DMS153 (cell line): ENCODE results near the gene NFS1.

Source experiments
- DNase-seq: peaks from one replicate; lab custom pipeline; 2025; lab: John Stamatoyannopoulos, UW

The NFS1 gene

GRCh38 chr20:35673884-35674283 is 25.3 kb downstream of the NFS1 start:
- DNase-seq = no peak

- no peak for DNase-seq
Observed at GRCh38 chr20:35669681-35670080, 29.5 kb downstream of the NFS1 start.

GRCh38 chr20:35669221-35669620 is 29.9 kb downstream of the NFS1 start:
- DNase-seq = no peak

DNA sequence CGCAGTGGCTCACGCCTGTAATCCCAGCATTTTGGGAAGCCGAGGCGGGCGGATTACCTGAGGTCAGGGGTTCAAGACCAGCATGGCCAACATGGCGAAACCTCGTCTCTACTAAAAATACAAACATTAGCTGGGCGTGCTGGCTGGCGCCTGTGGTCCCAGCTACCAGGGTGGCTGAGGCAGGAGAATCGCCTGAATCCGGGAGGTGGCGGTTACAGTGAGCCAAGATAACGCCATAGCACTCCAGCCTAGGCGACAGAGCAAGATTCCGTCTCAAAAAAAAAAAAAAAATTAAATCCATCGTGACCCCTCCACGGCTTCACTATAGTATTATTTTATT is 33.2 kb downstream of the NFS1 start:
- no peak for DNase-seq

DNA sequence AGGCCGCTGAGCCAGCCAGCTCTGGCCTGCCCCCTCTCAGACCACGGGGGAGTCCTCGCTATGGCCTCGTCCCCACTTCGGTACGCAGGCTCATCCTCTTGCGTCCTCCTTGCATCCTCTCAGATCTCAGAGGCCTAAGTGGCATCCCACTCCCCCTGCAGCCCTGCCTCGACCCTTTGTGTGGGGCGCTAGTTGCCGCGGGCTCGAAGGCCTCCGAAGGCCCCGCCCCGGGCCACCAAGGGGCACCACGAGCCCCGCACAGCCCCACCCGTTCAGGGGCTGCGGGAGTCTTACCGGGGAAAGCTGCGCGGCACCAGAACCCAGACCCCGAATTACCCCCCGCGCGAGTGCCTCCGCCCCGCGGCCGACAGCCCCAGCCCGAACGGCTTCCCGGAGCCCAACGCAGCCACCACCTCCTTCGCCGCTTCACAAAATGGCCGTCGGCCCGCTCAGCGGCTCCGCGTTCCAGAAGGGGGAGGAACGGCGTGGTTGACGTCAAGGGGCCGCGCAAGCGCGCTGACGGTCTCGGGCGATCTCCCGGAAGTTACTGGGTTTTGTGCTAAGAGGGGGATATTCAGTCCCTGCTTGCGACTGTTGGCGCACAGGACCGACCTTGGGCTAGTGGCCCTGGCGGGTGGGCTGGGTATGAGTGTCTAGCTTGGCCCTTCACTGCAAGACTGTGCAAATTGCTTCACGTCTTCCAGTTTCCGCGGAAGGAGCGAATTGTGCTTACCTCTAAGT is 34.5 kb downstream of the NFS1 start, which contains the start of the genes CPNE1 and RBM12:
Gene CPNE1, minus strand, starts transcription at position 435 of the 741 bp plus-strand sequence. CDS start 31,977 bp downstream, outside the sequence.
Gene RBM12, minus strand, starts transcription at position 435 of the 741 bp plus-strand sequence. CDS start 9,578 bp downstream, outside the sequence.
- DNase-seq = peak; percentile 82

- DNase-seq = no peak
Observed at GRCh38 chr20:35663516-35664465, 35.4 kb downstream of the NFS1 start.

DNA sequence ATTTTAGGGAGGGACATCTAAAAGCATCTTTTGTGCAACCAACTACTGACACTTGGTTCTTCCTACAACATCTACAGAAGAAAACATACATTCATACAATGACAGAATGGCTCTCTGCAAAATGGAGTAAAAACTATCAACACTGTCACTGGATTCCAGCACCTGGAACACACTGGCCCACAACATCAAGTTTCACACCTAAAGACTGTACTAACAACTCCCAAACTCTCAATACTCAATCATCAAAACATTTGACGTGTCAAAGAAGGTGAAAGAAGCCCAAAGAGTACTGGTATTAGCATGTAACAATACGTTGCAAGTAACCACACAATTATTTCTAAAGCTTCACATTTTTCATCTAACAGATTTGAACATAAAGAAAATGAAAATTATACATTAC is 36.6 kb downstream of the NFS1 start:
- no peak for DNase-seq

- DNase-seq = no peak
Observed at GRCh38 chr20:35661908-35662307, 37.2 kb downstream of the NFS1 start.

GRCh38 chr20:35661053-35661452 is 38.1 kb downstream of the NFS1 start:
- DNase-seq = no peak

DNA sequence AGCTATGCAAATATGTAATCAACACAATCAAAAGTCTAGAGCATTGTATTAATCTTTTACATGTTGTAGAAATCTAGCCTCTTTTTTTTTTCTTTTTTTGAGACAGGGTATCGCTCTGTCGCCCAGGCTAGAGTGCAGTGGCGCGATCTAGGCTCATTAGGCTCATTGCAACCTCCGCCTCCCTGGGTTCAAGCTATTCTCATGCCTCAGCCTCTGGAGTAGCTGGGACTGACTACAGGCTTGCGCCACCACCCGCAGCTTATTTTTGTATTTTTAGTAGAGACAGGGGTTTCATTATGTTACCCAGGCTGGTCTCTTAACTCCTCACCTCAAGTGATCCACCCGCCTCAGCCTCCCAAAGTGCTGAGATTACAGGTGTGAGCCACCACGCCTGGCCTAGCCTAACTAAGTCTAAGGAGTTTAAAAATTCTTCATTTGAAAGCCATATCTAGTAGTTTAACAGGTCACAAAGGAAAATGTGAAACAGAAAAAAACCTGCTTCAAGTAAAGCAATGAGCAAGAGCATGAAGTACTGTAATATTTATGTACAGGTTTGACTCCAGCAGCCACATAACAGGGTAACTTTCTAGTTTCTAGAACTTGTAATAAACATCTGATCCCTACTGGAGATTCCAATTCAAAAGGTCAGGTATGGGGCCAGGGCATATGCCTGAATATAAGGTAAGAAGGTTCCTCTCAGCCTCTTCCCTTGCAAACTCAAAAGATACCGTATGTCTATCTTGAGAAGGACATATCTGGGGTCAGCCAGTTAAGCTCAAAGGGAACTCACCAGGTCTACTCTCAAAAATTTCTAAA is 38.8 kb downstream of the NFS1 start:
- no peak for DNase-seq

DNA sequence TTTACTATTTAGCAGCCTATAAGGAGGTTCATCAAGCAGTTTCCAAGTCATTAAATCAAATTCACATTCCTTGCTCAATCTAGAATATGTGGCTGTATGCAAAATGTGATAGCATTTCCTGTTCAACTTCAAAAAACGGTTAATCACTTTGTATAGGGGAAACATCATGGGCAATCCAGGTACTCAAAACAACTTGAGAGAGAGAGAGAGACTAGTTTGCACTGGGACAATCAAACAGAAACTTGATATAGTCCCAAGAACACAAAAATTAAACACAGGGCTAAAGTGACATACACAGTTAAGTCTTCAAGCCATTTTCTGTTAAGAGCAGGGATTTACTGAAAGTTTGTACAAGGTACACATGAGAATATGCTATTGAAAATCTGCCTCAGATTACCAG is 41.9 kb downstream of the NFS1 start:
- no peak for DNase-seq

- no peak for DNase-seq
Observed at GRCh38 chr20:35654415-35654814, 44.7 kb downstream of the NFS1 start.

DNA sequence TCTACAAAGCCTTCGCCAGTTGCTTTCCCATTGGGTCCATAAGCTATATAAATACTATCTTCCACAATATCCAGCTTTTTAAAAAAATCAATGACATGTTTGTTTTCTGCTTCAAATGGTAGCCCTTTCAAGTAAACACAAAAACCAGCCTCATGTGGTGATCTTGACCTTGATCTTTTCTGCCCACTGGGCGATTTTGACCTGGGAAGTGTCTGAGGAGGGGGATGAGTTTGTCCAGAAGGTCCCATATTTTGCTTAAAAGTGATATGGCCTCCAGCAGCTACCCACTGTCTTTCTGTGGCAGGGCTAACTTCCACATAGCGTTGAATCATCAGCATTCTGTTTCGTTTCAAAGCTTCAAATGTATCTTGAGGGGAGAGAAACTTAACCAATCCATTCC is 45.3 kb downstream of the NFS1 start:
- no peak for DNase-seq

DNA sequence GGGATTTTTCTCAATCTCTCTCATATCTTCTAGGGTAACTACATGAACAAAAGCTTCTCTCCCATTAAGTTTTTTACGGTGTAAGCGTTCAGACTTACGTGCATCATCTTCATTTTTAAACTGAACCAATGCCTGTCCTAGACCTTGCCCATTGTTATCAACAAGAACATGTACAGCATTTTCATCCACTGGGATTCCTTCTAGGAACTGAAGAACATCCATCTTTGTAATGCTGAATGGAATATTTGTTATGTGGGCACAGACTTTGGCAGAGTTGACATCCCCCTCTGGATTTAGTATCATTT is 45.8 kb downstream of the NFS1 start:
- DNase-seq = no peak

DNA sequence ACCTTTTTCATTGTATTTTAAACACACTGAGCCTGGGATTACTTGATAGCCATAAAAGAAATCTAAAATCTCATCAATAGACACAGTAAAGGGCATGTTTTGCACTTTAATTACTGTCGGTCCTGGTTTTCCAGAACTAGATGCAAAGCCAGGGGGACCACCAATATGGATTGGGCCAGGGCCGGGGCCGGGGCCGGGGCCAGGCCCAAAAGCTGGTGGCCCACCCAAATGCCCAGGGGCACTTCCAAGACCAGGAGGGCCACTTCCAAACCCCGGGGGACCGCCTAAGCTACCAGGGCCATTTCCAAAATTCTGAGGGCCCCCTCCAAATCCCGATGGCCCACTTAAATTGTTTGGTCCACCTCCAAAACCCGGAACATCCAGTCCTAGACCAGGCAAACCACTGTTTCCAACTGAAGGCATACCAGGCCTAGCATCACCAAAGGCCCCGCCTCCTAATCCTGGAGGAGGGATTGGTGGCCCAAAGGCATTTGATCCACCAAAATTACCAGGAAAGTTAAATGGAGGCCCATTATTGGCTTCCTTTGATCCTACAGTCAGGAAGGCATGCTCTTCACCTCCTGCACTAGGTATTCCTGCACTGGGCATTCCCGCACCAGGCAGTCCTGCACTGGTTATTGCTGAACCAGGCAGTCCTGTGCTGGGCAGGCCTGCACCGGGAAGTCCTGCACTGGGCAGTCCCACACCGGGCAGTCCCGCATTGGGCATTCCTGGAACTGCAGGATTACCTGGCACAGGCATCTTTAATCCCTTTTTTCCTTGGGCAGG is 46.3 kb downstream of the NFS1 start:
- no peak for DNase-seq

- no peak for DNase-seq
Observed at GRCh38 chr20:35651958-35652357, 47.2 kb downstream of the NFS1 start.

DNA sequence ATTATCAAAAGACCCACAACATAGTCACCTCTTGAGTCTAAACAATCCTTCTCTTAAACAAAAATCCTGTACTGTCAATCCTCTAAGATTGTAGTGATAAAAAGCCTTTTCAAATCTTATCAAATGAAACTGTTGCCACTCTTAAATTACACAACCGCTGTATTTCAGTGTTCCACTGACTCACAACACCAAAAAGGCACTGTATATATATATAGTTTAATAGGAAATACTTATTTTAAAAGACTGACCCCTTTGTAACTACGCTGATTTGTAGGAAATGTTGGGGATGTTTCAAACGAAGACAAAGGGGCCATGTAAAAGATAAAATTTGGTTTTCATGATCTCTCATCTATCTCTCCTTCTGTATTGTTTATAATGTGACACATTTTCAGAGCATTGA is 48.5 kb downstream of the NFS1 start:
- no peak for DNase-seq

GRCh38 chr20:35648836-35649235 is 50.3 kb downstream of the NFS1 start:
- DNase-seq = no peak

- DNase-seq = no peak
Observed at GRCh38 chr20:35644806-35645205, 54.3 kb downstream of the NFS1 start.

- DNase-seq = no peak
Observed at GRCh38 chr20:35643045-35643444, 56.1 kb downstream of the NFS1 start.

- DNase-seq = no peak
Observed at GRCh38 chr20:35641743-35642142, 57.4 kb downstream of the NFS1 start.

DNA sequence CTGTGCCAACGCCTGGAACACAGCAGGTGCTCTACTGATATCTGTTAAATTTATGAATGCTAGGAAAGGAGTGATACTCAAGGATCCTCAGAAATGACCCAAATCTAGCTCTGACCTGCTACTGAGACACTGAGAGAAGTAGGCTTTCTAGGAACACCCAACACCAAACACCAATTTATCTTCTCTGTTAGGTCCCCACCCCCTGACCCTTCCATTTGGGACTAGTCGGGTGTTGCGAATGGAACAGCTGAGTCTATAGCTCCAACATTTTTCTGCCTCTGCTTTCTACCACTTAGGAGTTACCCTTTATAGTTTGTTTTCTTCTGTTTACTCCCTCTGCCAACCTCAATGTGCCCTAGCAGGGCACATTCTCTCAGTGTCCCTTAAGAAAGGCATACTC is 58.4 kb downstream of the NFS1 start:
- DNase-seq = no peak
